22Rv1 (cell line): ENCODE measurements around the gene MTF2.

ENCODE experiments used
- CTCF ChIP-seq: fragments of 450-650 bp; IDR thresholded peaks from 2 replicates; pipeline ENCODE4 v1.5.1; 2017; ENCODE audit warnings: mild to moderate bottlenecking
- ZFX ChIP-seq: fragments of 450-650 bp; IDR thresholded peaks from 2 replicates; pipeline ENCODE4 v1.6.1; 2017; ENCODE audit warnings: antibody characterized with exemption, borderline replicate concordance

GRCh38 chr1:93108335-93108734 is 29.3 kb downstream of the MTF2 start:
- TF ChIP-seq CTCF (no peak), ZFX (no peak)
